Measurements from ENCODE around the gene USP43.

GRCh38 chr17:9669551-9670008, 24.3 kb downstream of the USP43 start:
- TF ChIP-seq TAF1 (IDR thresholded peaks at IDR 0.05; ENCODE audit: borderline replicate concordance, low read depth, low read length) (no peak), CTCF (IDR thresholded peaks at IDR 0.05) (no peak), RAD21 (IDR thresholded peaks at IDR 0.05; ENCODE audit: low read length) (no peak), POLR2AphosphoS5 (IDR thresholded peaks at IDR 0.05; ENCODE audit: low read depth, low read length) (no peak), RCOR1 (IDR thresholded peaks at IDR 0.05; ENCODE audit: low read length) (no peak), CHD2 (IDR thresholded peaks at IDR 0.05; ENCODE audit: low read length, partially characterized antibody) (no peak), REST (IDR thresholded peaks at IDR 0.05; ENCODE audit: low read depth, low read length) (no peak)
